GM12891 (cell line): ENCODE results near the gene B3GALT4.
"Not testable (repeated sequence)": the region's sequence is repeated elsewhere in the genome, so short reads cannot be mapped to it uniquely, and the experiment has no call there.

Experiments
- DNase-seq: peaks from one replicate; pipeline ENCODE4 v3.0.0; 2011; ENCODE audit warnings: low spot score; ENCODE audit not compliant: insufficient read length
- FAIRE-seq: peaks from 2 replicates; lab custom pipeline; 2011; peaks lifted over from hg19 to GRCh38; lab: Jason Lieb, UNC
- PAX5 ChIP-seq: IDR thresholded peaks from 2 replicates; pipeline ENCODE4 v1.6.1; 2011; ENCODE audit warnings: low read length, moderate library complexity, mild to moderate bottlenecking; ENCODE audit not compliant: insufficient read depth, severe bottlenecking
- POLR2A ChIP-seq: IDR thresholded peaks from 2 replicates; pipeline ENCODE4 v1.6.1; 2011; ENCODE audit warnings: low read depth, low read length, control low read depth
- POLR2AphosphoS5 ChIP-seq: IDR thresholded peaks from 2 replicates; pipeline ENCODE4 v1.6.1; 2011; ENCODE audit warnings: low read depth, low read length, control low read depth
- POU2F2 ChIP-seq: IDR thresholded peaks from 2 replicates; pipeline ENCODE4 v1.6.1; 2011; ENCODE audit warnings: low read depth, mild to moderate bottlenecking, control low read depth, low read length, moderate library complexity
- SPI1 ChIP-seq: IDR thresholded peaks from 2 replicates; pipeline ENCODE4 v1.6.1; 2011; ENCODE audit warnings: low read depth, low read length, control low read depth
- TAF1 ChIP-seq: IDR thresholded peaks from 2 replicates; pipeline ENCODE4 v1.6.1; 2011; ENCODE audit warnings: low read depth, low read length, control low read depth

B3GALT4 gene

GRCh38 chr6:33278810-33279209 is 1.9 kb downstream of the B3GALT4 start:
- DNase-seq = no peak
- no peak for FAIRE-seq
- TF ChIP-seq SPI1 (no peak), POLR2A (no peak), POLR2AphosphoS5 (no peak), PAX5 (no peak), TAF1 (no peak), POU2F2 (no peak)

GRCh38 chr6:33279257-33279695 is 2.4 kb downstream of the B3GALT4 start:
- no peak for DNase-seq
- TF ChIP-seq PAX5 (no peak), POLR2AphosphoS5 (no peak), POU2F2 (no peak), TAF1 (no peak), POLR2A (no peak), SPI1 (no peak)
- no peak for FAIRE-seq

DNA sequence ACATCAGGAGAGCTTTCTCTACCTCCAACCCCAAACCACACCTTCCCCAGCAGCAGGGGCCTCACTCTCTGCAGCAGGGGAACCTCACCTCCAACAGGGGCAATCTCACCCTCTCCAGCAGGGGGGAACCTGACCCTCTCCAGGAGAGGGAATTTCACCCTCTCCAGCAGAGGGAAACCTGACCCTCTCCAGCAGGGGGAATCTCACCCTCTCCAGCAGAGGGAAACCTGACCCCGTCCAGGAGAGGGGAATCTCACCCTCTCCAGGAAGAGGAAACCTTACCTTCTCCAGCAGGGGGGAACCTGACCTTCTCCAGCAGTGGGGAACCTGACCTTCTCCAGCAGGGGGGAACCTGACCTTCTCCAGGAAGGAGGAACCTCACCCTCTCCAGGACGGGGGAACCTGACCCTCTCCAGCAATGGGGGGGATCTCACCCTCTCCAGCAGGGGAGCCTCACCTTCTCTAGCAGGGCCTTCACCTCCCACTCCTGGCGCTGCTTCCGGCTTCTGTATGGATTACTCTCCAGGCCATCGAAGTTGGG is 3.1 kb downstream of the B3GALT4 start:
- TF ChIP-seq PAX5 (no peak), SPI1 (no peak), POU2F2 (no peak), POLR2AphosphoS5 (no peak), POLR2A (no peak; the same call in 1 of the 2 replicates), TAF1 (no peak)
- FAIRE-seq (no peak), DNase-seq (no peak)

DNA sequence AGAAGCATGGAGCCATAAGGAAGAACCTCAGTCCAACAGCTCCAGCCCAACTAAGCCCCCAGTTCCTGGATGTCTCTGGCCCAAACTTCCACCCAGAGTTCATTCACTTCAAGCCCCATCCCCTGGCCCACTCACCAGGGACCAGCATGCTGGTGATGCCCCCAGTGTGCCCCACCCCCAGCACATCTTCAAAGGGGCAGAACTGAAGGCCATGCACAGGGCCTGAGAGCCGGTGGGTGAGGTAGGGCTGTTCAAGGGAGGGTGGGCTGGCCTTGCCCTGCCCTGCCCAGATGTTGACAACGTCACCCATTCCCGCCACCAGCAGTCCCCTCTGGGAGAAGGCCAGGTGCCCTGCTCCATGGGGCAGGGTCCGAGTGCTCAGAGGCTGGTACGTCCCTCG is 3.6 kb downstream of the B3GALT4 start:
- DNase-seq (no peak), FAIRE-seq (no peak)
- TF ChIP-seq SPI1 (no peak), TAF1 (no peak), PAX5 (no peak), POU2F2 (no peak)

DNA sequence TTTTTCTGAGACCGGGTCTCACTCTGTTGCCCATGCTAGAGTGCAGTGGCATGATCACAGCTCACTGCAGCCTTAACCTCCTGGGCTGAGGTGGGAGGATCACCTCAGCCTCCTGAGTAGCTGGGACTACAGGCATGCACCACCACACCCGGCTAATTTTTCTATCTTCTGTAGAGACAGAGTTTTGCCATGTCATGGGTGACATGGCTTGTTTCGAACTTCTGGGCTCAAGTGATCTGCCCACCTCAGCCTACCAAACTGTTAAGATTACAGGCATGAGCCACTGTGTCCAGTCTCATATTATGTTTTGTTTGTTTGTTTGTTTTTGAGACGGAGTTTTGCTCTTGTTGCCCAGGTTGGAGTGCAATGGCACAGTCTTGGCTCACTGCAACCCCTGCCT is 8.3 kb downstream of the B3GALT4 start:
- DNase-seq, FAIRE-seq: not testable (repeated sequence)

- TF ChIP-seq TAF1 = no peak
- TF ChIP-seq SPI1 = no peak
- TF ChIP-seq PAX5 = no peak
- TF ChIP-seq POLR2AphosphoS5 = no peak
- TF ChIP-seq POU2F2 = no peak
- TF ChIP-seq POLR2A = no peak
- FAIRE-seq (no peak), DNase-seq (no peak)
These were observed 10.3 kb downstream of the B3GALT4 start for GRCh38 chr6:33286946-33287914.

DNA sequence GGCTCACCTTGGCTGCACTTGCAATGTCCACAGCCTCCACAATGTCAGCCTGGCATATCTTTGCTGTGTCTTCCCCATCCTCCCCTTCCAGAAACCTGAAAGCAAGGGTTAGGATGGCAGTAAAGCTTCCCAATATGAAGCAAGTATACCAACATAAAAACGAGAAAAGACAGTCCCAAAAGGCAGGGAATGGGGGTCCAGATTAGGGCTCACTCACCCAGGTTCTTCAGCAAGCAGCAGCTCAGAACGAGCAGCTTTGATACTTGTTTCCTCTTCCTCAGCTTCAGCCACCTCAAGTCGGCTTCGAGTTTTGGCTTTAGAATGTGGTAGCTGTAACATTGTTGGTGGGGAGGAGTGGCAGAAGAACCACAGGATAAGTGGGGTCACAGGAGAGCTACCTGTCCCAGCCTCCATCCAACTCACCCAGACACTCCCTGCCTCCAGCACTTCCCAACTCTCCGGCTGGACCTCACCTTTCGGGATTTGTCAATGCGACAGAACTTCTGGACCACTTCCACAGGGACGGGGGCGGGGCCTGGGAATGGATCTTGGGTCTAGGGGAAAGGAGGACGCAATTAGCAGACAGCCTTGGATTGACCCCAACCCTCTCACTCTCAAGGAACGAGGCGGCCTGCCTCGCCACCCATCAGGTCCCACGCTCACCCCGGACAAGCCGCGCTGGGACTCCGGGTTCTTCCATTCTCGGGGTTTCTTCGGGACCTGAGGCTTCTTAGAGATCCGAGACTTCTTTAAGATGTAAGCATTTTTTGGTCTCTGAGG is 11.4 kb downstream of the B3GALT4 start:
- no peak for FAIRE-seq
- no peak for DNase-seq
- no peak for TF ChIP-seq POLR2A
- no peak for TF ChIP-seq PAX5
- TF ChIP-seq POLR2AphosphoS5 = no peak
- no peak for TF ChIP-seq POU2F2
- no peak for TF ChIP-seq SPI1
- no peak for TF ChIP-seq TAF1

DNA sequence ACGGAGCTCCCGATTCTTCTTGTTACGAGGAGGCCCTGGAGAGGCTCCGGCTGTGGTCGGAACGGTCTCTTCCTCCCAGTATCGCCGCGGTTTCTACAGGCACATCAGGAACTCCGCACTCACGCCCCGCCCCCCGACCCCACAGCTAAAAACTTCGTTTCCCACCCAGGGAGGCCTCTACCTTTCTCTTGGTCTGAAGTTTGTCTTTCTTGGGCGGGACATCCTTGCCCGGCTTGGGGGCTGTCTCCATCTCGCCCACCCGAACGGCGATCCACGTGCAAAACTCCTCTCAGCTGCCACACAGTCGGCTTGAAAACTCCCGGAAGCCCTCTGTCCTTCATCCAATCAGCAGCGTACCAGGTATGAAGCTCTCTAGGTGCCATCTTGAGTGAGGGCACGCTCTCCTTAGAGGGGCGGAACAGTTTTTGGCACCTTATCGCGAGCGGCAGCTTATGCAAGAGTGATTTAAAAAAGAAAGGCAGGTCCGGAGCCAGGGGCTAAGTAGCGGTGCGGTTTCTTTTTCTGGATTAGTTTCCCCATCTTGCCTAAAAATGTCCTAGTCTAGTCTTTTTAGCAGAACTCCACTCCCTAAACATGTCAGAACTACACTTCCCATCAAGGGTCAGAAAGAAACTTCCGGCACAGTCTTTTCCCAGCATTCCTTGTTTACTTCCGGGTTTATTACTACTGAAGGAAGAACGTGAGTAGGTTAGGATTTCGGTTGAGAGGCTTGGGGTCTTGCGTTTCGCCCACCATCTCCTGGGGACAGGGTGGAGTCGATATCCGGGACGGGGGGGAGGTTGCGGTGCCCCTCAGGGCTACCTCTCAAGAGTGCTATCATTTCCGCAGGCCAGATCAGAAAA is 12.2 kb downstream of the B3GALT4 start, which contains the start of the genes PFDN6 and WDR46:
TSS of gene PFDN6 (plus strand) at position 681 of the 863 bp plus-strand sequence. CDS start 256 bp downstream, outside the sequence.
TSS of gene WDR46 (minus strand) at position 319 of the 863 bp plus-strand sequence. CDS start at position 250, 69 bp downstream.
- FAIRE-seq (peak; percentile 90), DNase-seq (peak; percentile 90)
- TF ChIP-seq POU2F2 (0 out of 2 replicates have a peak, but pooled peaks have one; percentile 17), TAF1 (peak; percentile 56), POLR2AphosphoS5 (peak; percentile 63), SPI1 (no peak), PAX5 (no peak), POLR2A (peak; percentile 59)
